GM18502 (cell line): Measurements from ENCODE around the gene COL1A1.

ENCODE experiments used
- ATAC-seq: cut with Tn5 transposase; IDR thresholded peaks from one replicate; pipeline ENCODE4 v1.9.1; 2021; ENCODE audit warnings: mild to moderate bottlenecking; ENCODE audit not compliant: unreplicated experiment, poor library complexity

COL1A1 gene

GRCh38 chr17:50201276-50201854, at the start of gene COL1A1:
COL1A1 (minus strand) TSS chr17:50201631; CDS start chr17:50201513, 118 bp downstream.
- ATAC-seq, result no peak

DNA sequence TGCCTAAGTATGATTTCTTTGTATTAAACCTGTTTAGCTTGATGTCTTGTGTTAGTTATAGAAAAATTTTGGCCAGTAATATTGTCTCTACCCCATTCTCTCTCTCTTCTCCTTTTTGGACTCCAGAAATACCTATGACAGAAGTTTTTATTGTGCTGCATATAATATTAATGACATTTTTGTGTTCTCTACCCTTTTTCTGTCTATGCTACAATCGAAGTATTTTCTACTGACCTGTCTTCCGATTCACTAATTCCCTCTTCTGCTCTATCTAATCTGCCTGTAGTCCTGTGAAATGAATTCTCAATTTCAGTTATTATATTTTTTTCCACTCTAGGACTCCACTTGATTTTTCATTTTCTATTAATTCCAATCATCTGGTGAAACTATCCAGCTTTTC, 46.8 kb upstream of the COL1A1 start:
- no peak for ATAC-seq

DNA sequence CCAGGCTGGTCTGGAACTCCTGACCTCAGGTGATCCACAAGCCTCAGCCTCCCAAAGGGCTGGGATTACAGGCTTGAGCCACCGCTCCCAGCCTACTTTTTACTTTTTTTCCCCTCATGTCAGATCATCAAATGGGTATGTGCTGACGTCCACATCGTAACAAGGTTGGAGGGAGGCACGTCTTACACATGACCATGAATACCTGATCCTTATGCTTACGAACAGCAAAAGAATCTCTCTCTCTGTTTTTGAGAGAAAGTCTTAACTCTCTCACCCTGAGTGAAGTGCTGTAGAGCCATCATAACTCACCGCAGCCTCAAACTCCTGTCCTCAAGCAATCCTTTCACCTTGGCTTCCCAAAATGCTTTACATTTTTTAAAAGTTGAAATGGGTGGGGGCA, 43.3 kb upstream of the COL1A1 start:
- no peak for ATAC-seq

DNA sequence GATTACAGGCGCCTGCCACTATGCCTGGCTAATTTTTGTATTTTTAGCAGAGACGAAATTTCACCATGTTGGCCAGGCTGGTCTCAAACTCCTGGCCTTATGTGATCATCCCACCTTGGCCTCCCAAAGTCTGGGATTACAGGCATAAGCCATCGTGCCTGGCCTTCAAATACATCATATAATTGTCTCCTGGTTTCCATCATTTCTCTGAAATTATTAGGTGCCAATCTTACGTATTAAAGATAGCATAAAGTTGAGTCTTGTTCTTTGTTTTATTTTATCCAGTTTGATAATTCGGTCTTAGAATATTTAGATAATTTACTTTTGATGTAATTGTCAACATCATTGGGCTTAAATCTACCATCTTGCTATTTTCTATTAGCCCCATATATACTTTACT, 40.0 kb upstream of the COL1A1 start:
- no peak for ATAC-seq

DNA sequence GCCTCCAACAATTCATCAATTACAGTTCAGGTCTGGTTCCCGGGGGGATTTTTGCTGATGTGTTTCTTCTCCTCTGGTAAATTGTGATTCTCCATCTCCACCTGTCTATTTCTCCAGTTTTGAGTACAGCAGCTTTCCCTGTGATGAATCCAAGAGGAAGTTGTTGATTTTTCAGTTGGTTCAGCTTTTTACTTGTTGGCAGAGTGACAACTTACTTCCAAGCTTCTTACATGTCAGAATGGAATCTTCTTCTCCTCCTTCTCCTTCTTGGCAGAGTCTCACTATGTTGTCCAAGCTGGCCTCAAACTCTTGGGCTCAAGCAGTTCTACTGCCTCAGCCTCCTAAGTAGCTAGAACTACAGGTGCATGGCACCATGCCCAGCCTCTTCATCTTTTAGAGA, 39.4 kb upstream of the COL1A1 start:
- ATAC-seq, result no peak

DNA sequence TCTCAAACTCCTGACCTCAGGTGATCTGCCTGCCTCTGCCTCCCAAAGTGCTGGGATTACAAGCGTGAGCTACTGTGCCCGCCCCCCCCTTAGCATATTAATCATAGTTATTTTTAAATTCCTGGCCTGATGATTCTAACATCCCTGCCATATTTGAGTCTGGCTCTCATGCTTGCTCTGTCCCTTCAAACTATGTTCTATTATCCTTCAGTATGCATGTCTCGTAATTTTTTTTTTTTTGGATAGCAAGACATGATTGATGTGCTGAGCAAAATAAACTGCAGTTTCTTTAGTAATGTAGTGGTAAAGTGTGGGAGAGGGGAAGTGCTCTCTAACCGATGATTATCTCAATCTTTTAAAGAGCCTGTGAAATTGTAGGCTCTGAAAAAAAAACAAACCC, 38.5 kb upstream of the COL1A1 start:
- ATAC-seq, result no peak

DNA sequence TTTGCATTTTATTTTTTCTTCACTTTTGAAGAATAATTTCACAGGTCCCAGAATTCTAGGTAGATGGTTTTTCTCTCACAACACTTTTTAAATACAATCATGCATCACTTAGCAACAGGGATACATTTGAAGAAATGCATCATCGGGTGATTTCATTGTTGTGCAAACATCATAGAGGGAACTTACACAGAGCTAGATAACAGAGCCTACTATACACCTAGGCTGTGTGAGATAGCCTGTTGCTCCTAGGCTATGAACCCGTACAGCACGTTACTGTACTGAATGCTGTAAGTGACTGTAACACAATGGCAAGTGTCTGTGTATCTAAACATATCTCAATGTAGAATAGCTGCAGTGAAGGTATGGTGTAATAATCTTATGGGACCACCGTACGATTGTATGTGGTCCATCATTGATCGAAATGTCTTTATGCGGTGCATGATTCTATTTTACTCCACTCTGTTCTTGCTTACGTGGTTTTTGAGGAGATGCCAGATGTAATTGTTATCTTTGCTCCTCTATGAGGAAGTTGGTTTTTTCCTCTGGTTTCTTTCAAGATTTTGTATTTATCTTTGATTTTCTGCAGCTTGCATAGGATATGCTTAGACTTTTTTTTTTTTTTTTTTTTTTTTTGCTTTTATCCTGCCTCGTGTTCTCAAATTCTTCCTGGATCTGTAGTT, 37.3 kb upstream of the COL1A1 start:
- no peak for ATAC-seq

- no peak for ATAC-seq
These were observed 36.5 kb upstream of the COL1A1 start for GRCh38 chr17:50237901-50238300.

DNA sequence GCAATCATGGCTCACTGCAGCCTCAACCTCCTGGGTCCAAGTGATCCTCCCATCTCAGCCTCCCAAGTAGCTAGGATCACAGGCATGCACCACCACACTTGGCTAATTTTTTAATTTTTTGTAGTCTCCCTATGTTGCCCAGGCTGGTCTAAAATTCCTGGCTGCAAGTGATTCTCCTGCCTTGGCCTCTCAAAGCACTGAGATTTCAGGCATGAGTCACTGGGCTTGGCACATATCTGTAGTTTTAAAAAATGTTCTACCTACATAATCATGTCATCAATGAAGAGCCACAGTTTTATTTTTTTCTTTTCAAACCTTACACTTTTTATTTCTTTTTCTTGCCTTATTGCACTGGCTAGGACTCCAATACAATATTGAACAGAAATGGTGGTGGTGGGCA, 33.1 kb upstream of the COL1A1 start:
- no peak for ATAC-seq

DNA sequence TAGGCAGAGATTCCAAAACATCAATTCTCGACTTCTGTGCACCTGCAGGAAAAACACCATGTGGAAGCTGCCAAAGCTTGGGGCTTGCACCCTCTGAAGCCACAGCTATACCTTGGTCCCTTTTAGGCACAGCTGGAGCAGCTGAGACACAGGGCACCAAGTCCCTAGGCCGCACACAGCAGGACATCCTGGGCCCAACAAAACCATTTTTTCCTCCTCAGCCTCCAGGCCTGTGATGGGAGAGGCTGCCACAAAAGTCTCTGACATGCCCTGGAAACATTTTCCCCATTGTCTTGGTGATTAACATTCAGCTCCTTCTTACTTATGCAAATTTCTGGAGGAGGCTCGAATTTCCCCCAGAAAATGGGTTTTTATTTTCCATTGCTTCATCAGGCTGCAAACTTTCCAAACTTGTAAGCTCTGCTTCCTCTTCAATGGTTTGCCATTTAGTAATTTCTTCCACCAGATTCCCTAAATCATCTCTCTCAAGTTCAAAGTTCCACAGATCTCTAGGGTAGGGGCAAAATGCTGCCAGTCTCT, 24.3 kb upstream of the COL1A1 start:
- ATAC-seq, result no peak

GRCh38 chr17:50222922-50223321, 21.5 kb upstream of the COL1A1 start:
- no peak for ATAC-seq

GRCh38 chr17:50221864-50222545, 20.6 kb upstream of the COL1A1 start:
- no peak for ATAC-seq

DNA sequence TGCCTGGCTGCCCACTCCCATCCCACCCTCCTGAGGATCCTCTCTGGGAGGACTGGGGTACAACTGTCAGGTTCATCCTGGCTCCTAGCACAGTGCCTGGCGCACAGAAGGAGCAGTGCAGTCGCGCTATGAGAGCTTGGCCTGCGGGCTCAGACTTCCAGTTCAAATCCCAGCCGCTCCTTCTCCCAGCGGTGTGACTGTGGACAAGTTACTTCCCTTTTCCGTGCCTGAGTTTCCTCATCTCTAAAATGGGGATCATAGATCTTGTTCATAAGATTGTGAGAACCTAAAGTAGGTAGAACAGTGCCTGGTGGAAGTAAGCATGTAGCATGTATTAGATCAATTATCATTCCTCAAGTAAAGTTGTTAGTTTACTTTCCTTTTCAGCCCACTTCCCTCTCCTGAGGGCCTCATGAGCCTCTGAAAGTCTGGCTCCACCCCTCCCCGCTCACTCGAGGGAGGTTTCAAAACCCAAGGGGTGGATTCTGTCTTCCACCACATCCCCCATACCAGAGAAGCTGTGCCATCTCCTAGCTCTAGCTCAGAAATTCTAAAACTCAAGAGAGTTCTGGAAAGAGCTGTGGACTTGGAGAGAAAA, 19.9 kb upstream of the COL1A1 start:
- no peak for ATAC-seq

- ATAC-seq, result no peak
These were observed 19.4 kb upstream of the COL1A1 start for GRCh38 chr17:50220811-50221210.

DNA sequence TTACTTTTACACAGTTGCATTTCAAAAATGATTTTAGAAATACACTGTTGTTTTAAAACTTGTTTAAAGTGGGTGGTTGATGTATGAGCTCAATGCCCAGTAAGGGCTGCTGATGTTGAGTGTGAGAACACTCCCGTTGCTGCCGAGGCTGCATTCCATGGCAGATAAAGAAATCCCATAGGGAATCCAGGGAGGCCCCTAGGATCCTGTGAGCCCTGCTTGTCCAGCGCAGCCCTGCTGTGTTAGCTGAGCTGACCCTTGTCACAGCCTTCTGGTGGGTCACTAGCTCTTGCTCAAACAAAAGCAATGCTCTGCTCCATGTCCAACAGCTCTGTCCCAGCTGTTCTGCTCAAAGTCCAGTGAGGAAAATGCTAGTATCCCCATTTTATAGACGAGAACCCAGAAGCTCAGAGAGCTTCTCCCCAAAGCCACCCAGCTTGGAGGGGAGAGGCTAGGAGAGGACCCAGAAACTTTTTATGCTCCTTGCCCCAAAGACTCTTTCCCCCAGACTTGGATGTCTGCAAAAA, 18.6 kb upstream of the COL1A1 start:
- no peak for ATAC-seq

GRCh38 chr17:50219342-50219741, 17.9 kb upstream of the COL1A1 start:
- no peak for ATAC-seq

- ATAC-seq, result no peak
These were observed 17.4 kb upstream of the COL1A1 start for GRCh38 chr17:50218771-50219315.

- no peak for ATAC-seq
These were observed 16.8 kb upstream of the COL1A1 start for GRCh38 chr17:50218071-50218759.

- no peak for ATAC-seq
These were observed 16.2 kb upstream of the COL1A1 start for GRCh38 chr17:50217591-50217990.
